Measurements from ENCODE around the gene CBFB.

DNA sequence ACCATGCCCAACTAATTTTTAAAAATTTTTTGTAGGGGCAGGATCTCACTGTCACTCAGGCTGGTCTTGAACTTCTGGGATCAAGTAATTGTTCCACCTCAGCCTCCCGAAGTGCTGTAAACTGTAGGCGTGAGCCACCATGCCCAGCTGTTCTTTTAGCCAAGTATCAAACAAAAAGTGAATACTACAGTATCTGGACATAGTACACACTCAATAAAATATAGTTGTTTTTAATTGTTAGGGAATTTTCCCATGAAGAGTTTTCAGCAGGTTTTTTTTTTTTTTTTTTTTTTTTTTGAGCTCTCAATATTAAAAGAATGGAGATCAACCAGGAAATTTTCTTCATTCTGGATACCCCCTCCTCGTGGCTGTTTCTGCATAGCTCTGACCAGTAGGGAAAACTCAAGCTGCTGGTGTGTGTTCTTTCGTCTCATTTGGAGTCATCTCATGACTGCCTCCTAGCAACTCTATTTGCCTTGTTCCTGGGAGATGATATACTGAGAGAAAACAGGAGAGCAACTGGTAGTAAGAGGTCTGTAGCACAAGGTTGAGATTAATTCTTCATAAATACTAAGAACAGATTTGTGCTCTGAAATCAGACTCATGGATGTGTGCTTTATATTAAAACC is 64.3 kb downstream of the CBFB start:
- TF ChIP-seq, protein P1, sequence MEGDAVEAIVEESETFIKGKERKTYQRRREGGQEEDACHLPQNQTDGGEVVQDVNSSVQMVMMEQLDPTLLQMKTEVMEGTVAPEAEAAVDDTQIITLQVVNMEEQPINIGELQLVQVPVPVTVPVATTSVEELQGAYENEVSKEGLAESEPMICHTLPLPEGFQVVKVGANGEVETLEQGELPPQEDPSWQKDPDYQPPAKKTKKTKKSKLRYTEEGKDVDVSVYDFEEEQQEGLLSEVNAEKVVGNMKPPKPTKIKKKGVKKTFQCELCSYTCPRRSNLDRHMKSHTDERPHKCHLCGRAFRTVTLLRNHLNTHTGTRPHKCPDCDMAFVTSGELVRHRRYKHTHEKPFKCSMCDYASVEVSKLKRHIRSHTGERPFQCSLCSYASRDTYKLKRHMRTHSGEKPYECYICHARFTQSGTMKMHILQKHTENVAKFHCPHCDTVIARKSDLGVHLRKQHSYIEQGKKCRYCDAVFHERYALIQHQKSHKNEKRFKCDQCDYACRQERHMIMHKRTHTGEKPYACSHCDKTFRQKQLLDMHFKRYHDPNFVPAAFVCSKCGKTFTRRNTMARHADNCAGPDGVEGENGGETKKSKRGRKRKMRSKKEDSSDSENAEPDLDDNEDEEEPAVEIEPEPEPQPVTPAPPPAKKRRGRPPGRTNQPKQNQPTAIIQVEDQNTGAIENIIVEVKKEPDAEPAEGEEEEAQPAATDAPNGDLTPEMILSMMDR (conservative IDR thresholded peaks at IDR 0.05; ENCODE audit: low read depth, low read length), result no peak
- no peak for TF ChIP-seq BHLHE40 (IDR thresholded peaks at IDR 0.05; ENCODE audit: low read depth, low read length)
- TF ChIP-seq MXI1 (IDR thresholded peaks at IDR 0.05; ENCODE audit: borderline replicate concordance, low read depth, low read length), result no peak
- no peak for TF ChIP-seq RAD21 (IDR thresholded peaks at IDR 0.05; ENCODE audit: low read length)
- no peak for TF ChIP-seq POLR2A (IDR thresholded peaks at IDR 0.05; ENCODE audit: low read depth, low read length)
- no peak for TF ChIP-seq SMC3 (IDR thresholded peaks at IDR 0.05; ENCODE audit: low read depth, low read length)
- TF ChIP-seq FOS (IDR thresholded peaks at IDR 0.05; ENCODE audit: low read depth, low read length), result no peak
- TF ChIP-seq CHD1 (IDR thresholded peaks at IDR 0.05; ENCODE audit: low read depth, low read length), result no peak
- TF ChIP-seq, protein P2, sequence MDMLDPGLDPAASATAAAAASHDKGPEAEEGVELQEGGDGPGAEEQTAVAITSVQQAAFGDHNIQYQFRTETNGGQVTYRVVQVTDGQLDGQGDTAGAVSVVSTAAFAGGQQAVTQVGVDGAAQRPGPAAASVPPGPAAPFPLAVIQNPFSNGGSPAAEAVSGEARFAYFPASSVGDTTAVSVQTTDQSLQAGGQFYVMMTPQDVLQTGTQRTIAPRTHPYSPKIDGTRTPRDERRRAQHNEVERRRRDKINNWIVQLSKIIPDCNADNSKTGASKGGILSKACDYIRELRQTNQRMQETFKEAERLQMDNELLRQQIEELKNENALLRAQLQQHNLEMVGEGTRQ (IDR thresholded peaks at IDR 0.05; ENCODE audit: low read depth, low read length), result no peak
- TF ChIP-seq CEBPB (IDR thresholded peaks at IDR 0.05; ENCODE audit: low read depth, low read length), result no peak
- no peak for TF ChIP-seq RCOR1 (IDR thresholded peaks at IDR 0.05; ENCODE audit: insufficient replicate concordance, low read length)
- TF ChIP-seq RFX5 (IDR thresholded peaks at IDR 0.05; ENCODE audit: low read depth, low read length), result no peak

All from IMR-90 (cell line).